K562 (cell line): ENCODE measurements around the gene RFT1.
A peak's percentile ranks its signal among the peaks of the same experiment; 100 is the strongest.

Source experiments
- CTCF ChIP-seq, 3 experiments: IDR thresholded peaks in 2 of 3; conservative IDR thresholded peaks in 1 of 3; 2 replicates each; pipeline ENCODE4 v1.5.1; 2011 to 2012; ENCODE audit warnings: low read length in 3 of 3, mild to moderate bottlenecking in 3 of 3, control low read depth in 2 of 3, improper control_type of control experiment in 1 of 3, inconsistent platforms in 1 of 3, low read depth in 1 of 3, mixed read lengths in 1 of 3, moderate library complexity in 1 of 3; ENCODE audit not compliant: insufficient read depth in 2 of 3
- E2F4 ChIP-seq: sonication (generic); formaldehyde crosslinking; IDR thresholded peaks from 2 replicates; pipeline ENCODE4 v1.8.0; 2022; ENCODE audit warnings: mild to moderate bottlenecking, low read depth, missing genetic modification reagents
- ELF4 ChIP-seq: fragments of 450-650 bp; formaldehyde crosslinking; IDR thresholded peaks from 2 replicates; pipeline ENCODE4 v1.4.0; 2022; ENCODE audit warnings: missing genetic modification characterization
- IFI16 ChIP-seq: fragments of 250-450 bp; sonication (Bioruptor Pico); IDR thresholded peaks from 2 replicates; pipeline ENCODE4 v2.1.2; 2022; ENCODE audit warnings: mild to moderate bottlenecking, inconsistent platforms
- KAT7 ChIP-seq: sonication (generic); formaldehyde crosslinking; IDR thresholded peaks from 2 replicates; pipeline ENCODE4 v1.8.0; 2022; ENCODE audit warnings: missing genetic modification reagents, mild to moderate bottlenecking, borderline replicate concordance
- MXD1 ChIP-seq: fragments of 250-450 bp; sonication (Bioruptor Pico); IDR thresholded peaks from 2 replicates; pipeline ENCODE4 v1.8.0; 2021; ENCODE audit warnings: borderline replicate concordance, mild to moderate bottlenecking, moderate library complexity; ENCODE audit not compliant: poor library complexity, severe bottlenecking
- NFIC ChIP-seq: fragments of 450-650 bp; IDR thresholded peaks from 2 replicates; pipeline ENCODE4 v1.6.1; 2017; ENCODE audit warnings: mild to moderate bottlenecking, inconsistent platforms
- SMARCA5 ChIP-seq: fragments of 450-650 bp; IDR thresholded peaks from 2 replicates; pipeline ENCODE4 v1.6.1; 2016
- SPI1 ChIP-seq: IDR thresholded peaks from 2 replicates; pipeline ENCODE4 v1.6.1; 2011; ENCODE audit warnings: low read depth, low read length, control low read depth, borderline replicate concordance
- ZBTB7A ChIP-seq: IDR thresholded peaks from 2 replicates; pipeline ENCODE4 v1.6.1; 2011; ENCODE audit warnings: low read depth, mild to moderate bottlenecking, low read length, moderate library complexity, borderline replicate concordance; ENCODE audit not compliant: control insufficient read depth
- ZC3H11A ChIP-seq: IDR thresholded peaks from 2 replicates; pipeline ENCODE4 v1.6.1; 2012; ENCODE audit warnings: low read depth, low read length, improper control_type of control experiment
- ZNF174 ChIP-seq: fragments of 250-450 bp; sonication (Bioruptor Pico); IDR thresholded peaks from 2 replicates; pipeline ENCODE4 v1.4.0; 2020; ENCODE audit warnings: mild to moderate bottlenecking
- ZNF24 ChIP-seq: fragments of 450-650 bp; IDR thresholded peaks from 2 replicates; pipeline ENCODE4 v1.6.1; 2016

- TF ChIP-seq ELF4 (CRISPR knock-in tag): no peak
- no peak for TF ChIP-seq NFIC
- TF ChIP-seq MXD1: no peak
- no peak for TF ChIP-seq IFI16 (CRISPR knock-in tag)
- TF ChIP-seq ZC3H11A: no peak
- TF ChIP-seq ZBTB7A: no peak
- TF ChIP-seq KAT7: no peak
- TF ChIP-seq SPI1: no peak
- peak; percentile 82 to 90 (median 83) for TF ChIP-seq CTCF (IDR thresholded peaks at IDR 0.05 in 2 of 3, conservative IDR thresholded peaks at IDR 0.05 in 1 of 3; ENCODE audit: insufficient read depth in 2 of 3, low read depth in 1 of 3, low read length in 3 of 3)
- TF ChIP-seq SMARCA5: no peak
- TF ChIP-seq ZNF174 (CRISPR knock-in tag): no peak
- TF ChIP-seq ZNF24: no peak
- no peak for TF ChIP-seq E2F4 (CRISPR knock-in tag)
These were observed 16.2 kb downstream of the RFT1 start for GRCh38 chr3:53114011-53114400.
